Midbrain (tissue), 1 donor: ENCODE data around the gene KCNA2.

ENCODE experiments used
- DNase-seq: peaks from one replicate; lab custom pipeline; 2025; lab: John Stamatoyannopoulos, UW

Gene KCNA2

GRCh38 chr1:110566836-110567235, 39.3 kb downstream of the KCNA2 start:
- DNase-seq, result no peak

GRCh38 chr1:110565565-110565964, 40.6 kb downstream of the KCNA2 start:
- DNase-seq, result peak; percentile 92

- no peak for DNase-seq
Measured at GRCh38 chr1:110563089-110563488, 43.1 kb downstream of the KCNA2 start.

GRCh38 chr1:110561596-110561995, 44.6 kb downstream of the KCNA2 start:
- no peak for DNase-seq

GRCh38 chr1:110559157-110559556, 47.0 kb downstream of the KCNA2 start:
- DNase-seq, result no peak

GRCh38 chr1:110557481-110557880, 48.7 kb downstream of the KCNA2 start:
- no peak for DNase-seq

- DNase-seq, result peak; percentile 92
Measured at GRCh38 chr1:110556471-110556807, 49.7 kb downstream of the KCNA2 start.

- DNase-seq, result peak; percentile 92
Measured at GRCh38 chr1:110555807-110556470, 50.2 kb downstream of the KCNA2 start.

- peak; percentile 77 for DNase-seq
Measured at GRCh38 chr1:110554871-110555801, 51.0 kb downstream of the KCNA2 start.

GRCh38 chr1:110551278-110551809, 54.8 kb downstream of the KCNA2 start:
- no peak for DNase-seq

- no peak for DNase-seq
Measured at GRCh38 chr1:110549831-110550230, 56.3 kb downstream of the KCNA2 start.

GRCh38 chr1:110548381-110548780, 57.8 kb downstream of the KCNA2 start:
- DNase-seq, result peak; percentile 9

GRCh38 chr1:110547017-110547416, 59.1 kb downstream of the KCNA2 start:
- DNase-seq, result no peak

- DNase-seq, result no peak
Measured at GRCh38 chr1:110545492-110545891, 60.7 kb downstream of the KCNA2 start.

- DNase-seq, result no peak
Measured at GRCh38 chr1:110544753-110545152, 61.4 kb downstream of the KCNA2 start.
